ENCODE data around the gene SNAP29. TPM values are rescaled to one million over a fixed set of nuclear protein-coding genes. Genes with fewer than 3 reads are reported as not detected.
"Not testable (repeated sequence)": the region's sequence is repeated elsewhere in the genome, so short reads cannot be mapped to it uniquely, and the experiment has no call there.

Gene SNAP29
- polyA plus RNA-seq, 1 experiment = 34.6 TPM

DNA sequence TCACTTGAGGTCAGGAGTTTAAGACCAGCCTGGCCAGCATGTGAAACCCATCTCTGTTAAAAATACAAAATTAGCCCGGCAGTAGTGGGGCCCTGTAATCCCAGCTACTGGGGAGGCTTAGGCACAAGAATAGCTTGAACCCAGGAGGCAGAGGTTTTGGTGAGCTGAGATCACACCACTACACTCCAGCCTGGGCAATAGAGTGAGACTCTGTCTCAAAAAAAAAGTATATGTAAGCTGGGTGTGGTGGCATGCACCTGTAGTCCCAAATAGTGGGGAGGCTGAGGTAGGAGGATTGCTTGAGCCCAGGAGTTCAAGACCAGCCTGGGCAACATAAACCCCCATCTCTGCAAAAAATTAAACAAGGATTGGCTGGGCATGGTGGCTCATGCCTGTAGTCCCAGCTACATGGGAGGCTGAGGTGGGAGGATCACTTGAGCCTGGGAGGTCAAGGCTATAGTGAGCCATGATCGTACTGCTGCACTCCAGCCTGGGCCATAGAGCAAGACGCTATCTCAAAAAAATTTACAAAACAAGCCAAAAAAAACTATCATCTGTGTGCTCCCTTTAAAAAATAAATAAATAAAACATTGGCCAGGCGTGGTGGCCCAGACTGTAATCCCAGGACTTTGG lies 69.2 kb downstream of the SNAP29 start:
- TF ChIP-seq, protein P1, sequence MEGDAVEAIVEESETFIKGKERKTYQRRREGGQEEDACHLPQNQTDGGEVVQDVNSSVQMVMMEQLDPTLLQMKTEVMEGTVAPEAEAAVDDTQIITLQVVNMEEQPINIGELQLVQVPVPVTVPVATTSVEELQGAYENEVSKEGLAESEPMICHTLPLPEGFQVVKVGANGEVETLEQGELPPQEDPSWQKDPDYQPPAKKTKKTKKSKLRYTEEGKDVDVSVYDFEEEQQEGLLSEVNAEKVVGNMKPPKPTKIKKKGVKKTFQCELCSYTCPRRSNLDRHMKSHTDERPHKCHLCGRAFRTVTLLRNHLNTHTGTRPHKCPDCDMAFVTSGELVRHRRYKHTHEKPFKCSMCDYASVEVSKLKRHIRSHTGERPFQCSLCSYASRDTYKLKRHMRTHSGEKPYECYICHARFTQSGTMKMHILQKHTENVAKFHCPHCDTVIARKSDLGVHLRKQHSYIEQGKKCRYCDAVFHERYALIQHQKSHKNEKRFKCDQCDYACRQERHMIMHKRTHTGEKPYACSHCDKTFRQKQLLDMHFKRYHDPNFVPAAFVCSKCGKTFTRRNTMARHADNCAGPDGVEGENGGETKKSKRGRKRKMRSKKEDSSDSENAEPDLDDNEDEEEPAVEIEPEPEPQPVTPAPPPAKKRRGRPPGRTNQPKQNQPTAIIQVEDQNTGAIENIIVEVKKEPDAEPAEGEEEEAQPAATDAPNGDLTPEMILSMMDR (IDR thresholded peaks at IDR 0.05; ENCODE audit: insufficient read depth, low read depth, low read length) = no peak
- Histone ChIP-seq H3K36me3 (ENCODE audit: control insufficient read depth, insufficient read depth, low read length) (no peaks in the 10 kb centered on the region; the same call in 1 of the 2 replicates), H3K4me3 (ENCODE audit: low read depth, low read length) (no peak overlapping the region), H3K27me3 (ENCODE audit: control insufficient read depth, insufficient read depth, low read length) (no peaks in the 10 kb centered on the region)
- ChIA-PET CTCF (interaction anchor here (1.3 kb wide), 1 partner anchor 11 kb away, joined by 3 read pairs; the partner anchor contains the start of gene CRKL), POLR2A (no interaction called here)
- DNase-seq (ENCODE audit: low read depth) = no peak

DNA sequence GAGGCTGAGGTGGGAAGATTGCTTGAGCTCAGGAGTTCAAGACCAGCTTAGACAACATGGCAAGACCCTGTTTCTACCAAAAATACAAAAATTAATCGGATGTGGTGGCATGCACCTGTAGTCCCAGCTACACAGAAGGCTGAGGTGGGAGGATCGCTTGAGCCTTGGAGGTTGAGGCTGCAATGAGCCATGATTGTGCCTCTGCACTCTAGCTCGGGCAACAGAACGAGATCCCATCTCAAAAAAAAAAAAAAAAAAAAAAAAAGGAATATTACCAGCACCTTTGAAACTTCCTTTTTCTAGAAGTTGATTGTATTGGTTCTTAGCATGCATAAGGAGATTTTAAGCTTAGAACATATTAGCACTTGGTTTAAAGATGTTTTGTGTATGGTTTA lies 69.8 kb downstream of the SNAP29 start:
- DNase-seq (ENCODE audit: low read depth) = no peak
- ChIA-PET CTCF (no interaction called here), POLR2A (no interaction called here)
- Histone ChIP-seq H3K36me3 (ENCODE audit: control insufficient read depth, insufficient read depth, low read length) (no peaks in the 10 kb centered on the region; the same call in 1 of the 2 replicates), H3K4me3 (ENCODE audit: low read depth, low read length) (no peak overlapping the region), H3K27me3 (ENCODE audit: control insufficient read depth, insufficient read depth, low read length) (no peaks in the 10 kb centered on the region)
- TF ChIP-seq, protein P1 (IDR thresholded peaks at IDR 0.05; ENCODE audit: insufficient read depth, low read depth, low read length) = no peak

DNA sequence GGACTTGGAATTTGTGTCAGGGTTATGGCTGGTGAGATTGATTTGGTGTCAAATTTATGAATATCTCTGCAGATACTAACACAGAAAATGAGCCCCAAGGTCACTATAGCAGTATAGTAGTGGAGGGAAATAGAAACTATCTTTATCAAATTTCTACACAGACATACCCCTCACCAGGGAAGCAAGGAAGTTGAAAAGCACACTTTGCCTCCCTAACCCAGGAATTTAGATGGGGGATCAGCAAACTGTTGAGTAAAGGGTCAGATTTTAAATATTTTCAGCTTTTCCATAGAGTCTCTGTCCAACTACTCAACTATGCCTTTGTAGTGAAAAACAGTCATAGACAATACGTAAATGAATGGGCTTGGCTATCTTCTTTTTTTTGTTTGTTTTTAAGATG lies 71.2 kb downstream of the SNAP29 start:
- Histone ChIP-seq H3K4me3 (ENCODE audit: low read depth, low read length) (no peak overlapping the region), H3K27me3 (ENCODE audit: control insufficient read depth, insufficient read depth, low read length) (no peaks in the 10 kb centered on the region), H3K36me3 (ENCODE audit: control insufficient read depth, insufficient read depth, low read length) (no peaks in the 10 kb centered on the region; the same call in none of the 2 replicates)
- TF ChIP-seq, protein P1 (IDR thresholded peaks at IDR 0.05; ENCODE audit: insufficient read depth, low read depth, low read length) = no peak
- ChIA-PET POLR2A (no interaction called here), CTCF (no interaction called here)
- DNase-seq (ENCODE audit: low read depth) = no peak

DNA sequence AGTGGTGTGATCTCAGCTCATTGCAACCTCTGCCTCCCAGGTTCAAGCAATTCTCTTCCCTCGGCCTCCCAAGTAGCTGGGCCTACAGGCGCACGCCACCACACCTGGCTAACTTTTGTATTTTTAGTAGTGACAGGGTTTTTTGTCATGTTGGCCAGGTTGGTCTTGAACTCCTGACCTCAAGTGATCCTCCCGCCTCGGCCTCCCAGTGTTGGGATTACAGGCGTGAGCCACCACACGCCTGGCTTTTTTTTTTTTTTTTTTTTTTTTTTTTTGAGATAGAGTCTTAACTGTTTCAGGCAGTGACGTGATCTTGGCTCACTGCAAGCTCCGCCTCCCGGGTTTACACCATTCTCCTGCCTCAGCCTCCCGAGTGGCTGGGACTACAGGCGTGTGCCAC lies 71.6 kb downstream of the SNAP29 start:
- POLR2A ChIA-PET; DNase-seq (ENCODE audit: low read depth); H3K27me3 ChIP-seq (ENCODE audit: control insufficient read depth, insufficient read depth, low read length); H3K4me3 ChIP-seq (ENCODE audit: low read depth, low read length); H3K36me3 ChIP-seq (ENCODE audit: control insufficient read depth, insufficient read depth, low read length); CTCF ChIA-PET: not testable (repeated sequence)

DNA sequence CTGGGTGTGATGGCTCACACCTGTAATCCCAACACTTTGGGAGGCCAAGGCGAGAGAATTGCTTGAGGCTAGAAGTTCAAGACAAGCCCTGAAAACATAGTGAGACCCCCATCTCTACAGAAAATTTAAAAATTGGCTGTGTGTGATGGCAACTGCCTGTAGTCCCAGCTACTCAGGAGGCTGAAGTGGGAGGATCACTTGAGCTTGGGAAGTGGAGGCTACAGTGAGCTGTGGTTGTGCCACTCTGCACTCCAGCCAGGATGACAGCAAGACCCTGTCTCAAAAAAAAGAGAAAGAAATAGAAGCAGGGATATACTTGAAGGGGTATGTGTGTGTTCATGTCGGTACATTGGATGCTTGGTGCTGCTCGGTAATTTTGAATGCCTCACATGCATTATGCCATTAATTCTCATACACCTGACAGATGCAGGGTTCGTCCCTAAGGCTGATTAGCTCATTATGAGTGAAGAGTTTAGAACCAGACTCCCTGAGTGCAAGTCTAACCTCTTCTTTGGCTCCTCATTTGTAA lies 72.4 kb downstream of the SNAP29 start:
- POLR2A ChIA-PET = no interaction called here
- Histone ChIP-seq H3K4me3 (ENCODE audit: low read depth, low read length) (no peak overlapping the region), H3K27me3 (ENCODE audit: control insufficient read depth, insufficient read depth, low read length) (no peaks in the 10 kb centered on the region), H3K36me3 (ENCODE audit: control insufficient read depth, insufficient read depth, low read length) (no peaks in the 10 kb centered on the region; the same call in none of the 2 replicates)
- no peak for DNase-seq (ENCODE audit: low read depth)
- CTCF ChIA-PET = no interaction called here
- TF ChIP-seq, protein P1 (IDR thresholded peaks at IDR 0.05; ENCODE audit: insufficient read depth, low read depth, low read length) = no peak

DNA sequence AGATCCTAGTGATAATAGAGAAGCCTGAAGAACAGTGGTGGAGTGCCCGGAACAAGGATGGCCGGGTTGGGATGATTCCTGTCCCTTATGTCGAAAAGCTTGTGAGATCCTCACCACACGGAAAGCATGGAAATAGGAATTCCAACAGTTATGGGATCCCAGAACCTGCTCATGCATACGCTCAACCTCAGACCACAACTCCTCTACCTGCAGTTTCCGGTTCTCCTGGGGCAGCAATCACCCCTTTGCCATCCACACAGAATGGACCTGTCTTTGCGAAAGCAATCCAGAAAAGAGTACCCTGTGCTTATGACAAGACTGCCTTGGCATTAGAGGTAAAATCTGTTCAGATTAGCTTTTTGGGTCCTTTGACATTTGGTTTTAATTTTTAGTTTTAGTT lies 75.1 kb downstream of the SNAP29 start:
- CTCF ChIA-PET = interaction anchor here (0.7 kb wide), 1 partner anchor 17 kb away, joined by 3 read pairs; no protein-coding TSS in a partner anchor
- DNase-seq (ENCODE audit: low read depth) = no peak
- TF ChIP-seq, protein P1 (IDR thresholded peaks at IDR 0.05; ENCODE audit: insufficient read depth, low read depth, low read length) = no peak
- Histone ChIP-seq H3K4me3 (ENCODE audit: low read depth, low read length) (no peak overlapping the region), H3K36me3 (ENCODE audit: control insufficient read depth, insufficient read depth, low read length) (peaks cover 5% of the 10 kb centered on the region), H3K27me3 (ENCODE audit: control insufficient read depth, insufficient read depth, low read length) (no peaks in the 10 kb centered on the region)
- POLR2A ChIA-PET = no interaction called here

DNA sequence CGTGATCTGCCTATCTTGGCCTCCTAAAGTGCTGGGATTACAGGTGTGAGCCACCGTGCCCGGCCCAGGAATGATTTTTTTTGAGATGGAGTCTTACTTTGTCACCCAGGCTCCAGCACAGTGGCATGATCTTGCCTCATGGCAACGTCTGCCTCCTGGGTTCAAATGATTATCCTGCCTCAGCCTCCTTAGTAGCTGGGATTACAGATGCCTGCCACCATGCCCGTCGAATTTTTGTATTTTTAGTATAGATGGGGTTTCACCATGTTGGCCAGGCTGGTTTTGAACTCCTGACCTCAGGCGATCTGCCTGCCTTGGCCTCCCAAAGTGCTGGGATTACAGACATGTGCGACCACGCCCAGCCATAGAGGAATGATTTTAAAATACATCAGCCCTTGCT lies 76.2 kb downstream of the SNAP29 start:
- H3K4me3 ChIP-seq (ENCODE audit: low read depth, low read length); H3K36me3 ChIP-seq (ENCODE audit: control insufficient read depth, insufficient read depth, low read length); H3K27me3 ChIP-seq (ENCODE audit: control insufficient read depth, insufficient read depth, low read length); POLR2A ChIA-PET; DNase-seq (ENCODE audit: low read depth): not testable (repeated sequence)
- CTCF ChIA-PET = interaction anchor here (1.0 to 1.6 kb wide), 2 partner anchors 10 to 18 kb away, joined by 3 to 4 read pairs; partner anchors contain the start of gene CRKL

Measured in BJ (cell line).